Uterus (tissue), 4 donors: Measurements from ENCODE around the gene NCAPG2. TPM values are rescaled to one million over a fixed set of nuclear protein-coding genes. Genes with fewer than 3 reads are reported as not detected.

Experiments used
- DNase-seq, 2 donors: peaks; one replicate each; pipeline ENCODE4 v3.0.0-alpha.2; 2019 to 2020
- H3K27ac ChIP-seq, 2 donors: fragments of 200-600 bp; sonication (generic); 1 replicate in 1 of 2; 2 replicates in 1 of 2; pipeline ENCODE4 v1.5.1; 2016 to 2018
- H3K27me3 ChIP-seq, 2 donors: fragments of 200-600 bp; sonication (generic); one replicate each; pipeline ENCODE4 v1.5.1; 2018 to 2019; ENCODE audit warnings: control low read depth in 1 of 2
- H3K36me3 ChIP-seq, 2 donors: fragments of 200-600 bp; sonication (generic); one replicate each; pipeline ENCODE4 v1.5.1; 2019; ENCODE audit warnings: control low read depth in 1 of 2
- H3K4me1 ChIP-seq, 2 donors: fragments of 200-600 bp; sonication (generic); one replicate each; pipeline ENCODE4 v1.5.1; 2018 to 2019; ENCODE audit warnings: control low read depth in 1 of 2
- H3K4me3 ChIP-seq, 2 donors: fragments of 200-600 bp; sonication (generic); 1 replicate in 1 of 2; 2 replicates in 1 of 2; pipeline ENCODE4 v1.5.1; 2018 to 2019; ENCODE audit warnings: mild to moderate bottlenecking in 1 of 2
- H3K9me3 ChIP-seq, 2 donors: fragments of 200-600 bp; sonication (generic); one replicate each; pipeline ENCODE4 v1.5.1; 2019; ENCODE audit warnings: control low read depth in 1 of 2
- POLR2A ChIP-seq, 2 donors: fragments of 450-650 bp; IDR thresholded peaks; one replicate each; pipeline ENCODE4 v1.6.1; 2016; ENCODE audit warnings: antibody characterized with exemption in 2 of 2, mild to moderate bottlenecking in 1 of 2, moderate library complexity in 1 of 2
- intact Hi-C: fragments of 100-400 bp; cut with DNase I; formaldehyde crosslinking; loops from one replicate; pipeline ENCODE4 v1.15.1; 2023; ENCODE audit warnings: low total_unique reads
- total RNA-seq, 4 donors: library from RNA; depleted of rRNA in 3 of 4; stranded (reverse); fragments of >200 nt in 3 of 4; gene quantifications; one replicate each; pipeline versions ENCODE4 v1.1.0 to v1.2.4, GENCODE V29; 2014 to 2023
- TF ChIP-seq, protein P1 (sequence below), 4 experiments: fragments of 200-600 bp in 2 of 4; fragments of 450-650 bp in 2 of 4; sonication (generic) in 2 of 4; IDR thresholded peaks; one replicate each; pipeline ENCODE4 v1.5.1; 2016 to 2019; ENCODE audit warnings: antibody characterized with exemption in 4 of 4, mild to moderate bottlenecking in 2 of 4, moderate library complexity in 1 of 4
- donor health status: DM: yes; HTN: yes; CAD: no.

The NCAPG2 gene
- total RNA-seq, 4 donors from 2014 or later, result 0.51 to 36.0 (median 7.8) TPM

DNA sequence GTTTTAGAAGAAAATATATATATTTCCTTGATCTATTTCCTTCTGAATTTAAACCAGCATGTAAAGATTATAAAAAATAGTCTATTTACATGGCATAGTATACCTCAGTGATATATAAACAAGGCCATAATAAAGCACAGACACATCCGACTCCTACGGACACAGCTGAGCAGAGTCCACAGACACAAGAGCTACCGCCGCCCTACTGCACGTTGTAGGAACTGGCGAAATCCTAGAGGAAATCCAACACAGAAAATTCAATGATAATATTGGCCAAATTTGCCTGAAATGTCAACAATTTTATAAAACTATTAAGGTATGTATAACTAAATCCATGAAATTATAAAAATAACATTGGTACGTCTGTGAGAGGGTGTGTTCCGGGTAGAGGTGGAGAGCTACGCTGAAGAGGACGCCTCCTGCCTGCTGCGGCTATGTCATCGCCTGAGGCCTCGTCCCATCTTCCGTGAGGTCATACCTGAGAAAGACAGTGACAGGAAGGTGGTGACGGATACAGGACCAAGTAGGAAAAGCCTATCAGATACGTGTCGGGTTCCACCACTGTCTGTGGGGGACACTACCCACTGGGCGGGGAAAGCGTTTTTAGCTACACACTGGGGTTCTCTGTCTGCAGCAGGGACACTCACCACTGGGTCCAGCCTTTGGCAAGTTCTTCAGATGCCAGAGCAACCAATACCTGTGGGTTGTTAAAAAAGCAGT is 29.3 kb upstream of the NCAPG2 start:
- Histone ChIP-seq H3K27ac (no peak overlapping the region), H3K27me3 (no peaks in the 10 kb centered on the region), H3K36me3 (no peaks in the 10 kb centered on the region), H3K9me3 (no peaks in the 10 kb centered on the region), H3K4me3 (no peak overlapping the region), H3K4me1 (no peaks in the 10 kb centered on the region)
- intact Hi-C loops, result no loop called here
- DNase-seq, result no peak
- TF ChIP-seq POLR2A (IDR thresholded peaks at IDR 0.05), result no peak
- TF ChIP-seq, protein P1, sequence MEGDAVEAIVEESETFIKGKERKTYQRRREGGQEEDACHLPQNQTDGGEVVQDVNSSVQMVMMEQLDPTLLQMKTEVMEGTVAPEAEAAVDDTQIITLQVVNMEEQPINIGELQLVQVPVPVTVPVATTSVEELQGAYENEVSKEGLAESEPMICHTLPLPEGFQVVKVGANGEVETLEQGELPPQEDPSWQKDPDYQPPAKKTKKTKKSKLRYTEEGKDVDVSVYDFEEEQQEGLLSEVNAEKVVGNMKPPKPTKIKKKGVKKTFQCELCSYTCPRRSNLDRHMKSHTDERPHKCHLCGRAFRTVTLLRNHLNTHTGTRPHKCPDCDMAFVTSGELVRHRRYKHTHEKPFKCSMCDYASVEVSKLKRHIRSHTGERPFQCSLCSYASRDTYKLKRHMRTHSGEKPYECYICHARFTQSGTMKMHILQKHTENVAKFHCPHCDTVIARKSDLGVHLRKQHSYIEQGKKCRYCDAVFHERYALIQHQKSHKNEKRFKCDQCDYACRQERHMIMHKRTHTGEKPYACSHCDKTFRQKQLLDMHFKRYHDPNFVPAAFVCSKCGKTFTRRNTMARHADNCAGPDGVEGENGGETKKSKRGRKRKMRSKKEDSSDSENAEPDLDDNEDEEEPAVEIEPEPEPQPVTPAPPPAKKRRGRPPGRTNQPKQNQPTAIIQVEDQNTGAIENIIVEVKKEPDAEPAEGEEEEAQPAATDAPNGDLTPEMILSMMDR (IDR thresholded peaks at IDR 0.05), result no peak

DNA sequence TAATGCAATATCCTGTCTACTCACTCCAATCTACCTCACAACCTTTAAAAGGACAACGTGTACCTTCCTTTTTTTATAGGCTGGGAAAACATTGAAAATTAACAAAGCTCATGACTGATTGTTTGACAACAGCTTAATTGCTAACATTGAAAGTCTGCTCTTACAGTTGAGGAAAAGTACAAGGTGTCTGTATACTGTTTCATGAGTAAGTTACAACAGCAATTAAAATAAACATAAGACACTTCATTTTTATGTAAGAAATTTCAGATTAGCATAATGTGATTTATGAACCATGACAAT is 28.6 kb upstream of the NCAPG2 start:
- Histone ChIP-seq H3K36me3 (no peaks in the 10 kb centered on the region), H3K4me3 (no peak overlapping the region), H3K9me3 (no peaks in the 10 kb centered on the region), H3K4me1 (no peaks in the 10 kb centered on the region), H3K27ac (no peak overlapping the region), H3K27me3 (no peaks in the 10 kb centered on the region)
- no peak for DNase-seq
- no peak for TF ChIP-seq POLR2A (IDR thresholded peaks at IDR 0.05)
- TF ChIP-seq, protein P1 (IDR thresholded peaks at IDR 0.05), result no peak
- intact Hi-C loops, result no loop called here

DNA sequence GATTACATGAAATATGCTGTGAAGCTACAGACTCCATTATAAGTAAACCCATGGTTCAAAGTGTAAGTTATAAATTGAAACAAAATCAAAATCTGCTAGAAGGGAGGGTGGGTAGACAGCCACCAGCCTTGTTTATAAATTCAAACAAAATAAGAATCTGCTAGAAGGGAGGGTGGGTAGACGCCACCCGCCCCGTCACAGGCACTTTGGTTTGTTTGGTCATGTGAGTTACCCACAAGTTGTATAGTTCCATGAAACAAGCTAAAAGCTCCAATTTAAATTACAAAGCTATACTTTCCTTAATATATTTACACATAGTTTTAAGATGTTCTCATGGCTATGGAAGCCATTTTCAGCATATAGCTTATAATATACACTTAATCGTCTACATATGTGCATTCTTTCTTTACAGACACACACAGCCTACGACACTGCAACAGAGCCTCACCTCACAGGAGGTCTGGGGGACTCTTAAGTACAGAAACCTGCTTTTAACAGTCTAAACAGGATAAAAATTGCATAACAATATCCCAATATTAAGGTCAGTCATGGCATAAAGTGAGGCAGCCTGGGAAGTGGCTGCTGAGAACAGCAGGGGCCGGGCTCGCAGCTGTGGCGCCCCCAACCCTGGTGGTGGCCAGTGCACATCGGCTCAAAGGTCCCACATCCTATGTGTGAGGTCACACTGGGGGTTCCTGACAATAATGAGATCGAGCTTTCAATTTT is 28.1 kb upstream of the NCAPG2 start:
- H3K4me1 ChIP-seq, result no peaks in the 10 kb centered on the region
- H3K36me3 ChIP-seq, result no peaks in the 10 kb centered on the region
- DNase-seq, result no peak
- intact Hi-C loops, result no loop called here
- no peaks in the 10 kb centered on the region for H3K27me3 ChIP-seq
- TF ChIP-seq, protein P1 (IDR thresholded peaks at IDR 0.05), result no peak
- TF ChIP-seq POLR2A (IDR thresholded peaks at IDR 0.05), result no peak
- no peaks in the 10 kb centered on the region for H3K9me3 ChIP-seq
- H3K4me3 ChIP-seq, result no peak overlapping the region
- H3K27ac ChIP-seq, result no peak overlapping the region

DNA sequence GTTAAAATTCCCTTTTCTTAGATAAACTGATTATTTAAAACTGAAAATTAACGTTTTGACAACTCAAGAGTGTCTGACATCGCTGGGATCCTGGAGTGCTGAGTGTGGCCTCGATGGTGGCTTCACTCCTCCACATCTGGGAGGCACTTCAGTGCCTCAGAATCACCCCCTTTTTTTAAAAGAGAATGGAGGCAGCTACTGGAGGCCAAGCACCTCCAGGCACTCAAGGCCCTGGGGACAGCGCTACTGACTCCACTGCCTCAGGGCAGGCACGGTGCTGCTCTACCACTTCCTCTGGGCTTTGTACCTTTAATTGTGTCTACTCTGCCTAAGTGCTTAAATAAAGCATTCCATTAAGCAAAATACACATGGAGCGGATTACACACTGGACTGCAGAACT is 27.2 kb upstream of the NCAPG2 start:
- Histone ChIP-seq H3K9me3 (no peaks in the 10 kb centered on the region), H3K36me3 (no peaks in the 10 kb centered on the region), H3K4me3 (no peak overlapping the region), H3K4me1 (no peaks in the 10 kb centered on the region), H3K27me3 (no peaks in the 10 kb centered on the region), H3K27ac (no peak overlapping the region)
- TF ChIP-seq, protein P1 (IDR thresholded peaks at IDR 0.05), result no peak
- TF ChIP-seq POLR2A (IDR thresholded peaks at IDR 0.05), result no peak
- intact Hi-C loops, result no loop called here
- DNase-seq, result no peak
